Epithelial cell of proximal tubule (primary cell): ENCODE results near the gene MAP6D1. TPM values are rescaled to one million over a fixed set of nuclear protein-coding genes. Genes with fewer than 3 reads are reported as not detected.

ENCODE experiments used
- DNase-seq: peaks from one replicate; pipeline ENCODE4 v3.0.0-alpha.2; 2011; ENCODE audit warnings: low read depth
- H3K4me3 ChIP-seq: 2 replicates; pipeline ENCODE4 v1.5.1; 2011; ENCODE audit warnings: low read depth, mild to moderate bottlenecking, low read length
- total RNA-seq: library from RNA; depleted of rRNA; stranded (reverse); fragments of >200 nt; gene quantifications from 2 replicates; pipeline ENCODE4 v1.2.3, GENCODE V29; 2015
- TF ChIP-seq, protein P1 (sequence below): conservative IDR thresholded peaks from 2 replicates; pipeline ENCODE4 v1.5.1; 2012; ENCODE audit warnings: low read depth, mild to moderate bottlenecking, low read length

The MAP6D1 gene
- total RNA-seq = 11.9 and 14.4 TPM in 2 replicates

- TF ChIP-seq, protein P1, sequence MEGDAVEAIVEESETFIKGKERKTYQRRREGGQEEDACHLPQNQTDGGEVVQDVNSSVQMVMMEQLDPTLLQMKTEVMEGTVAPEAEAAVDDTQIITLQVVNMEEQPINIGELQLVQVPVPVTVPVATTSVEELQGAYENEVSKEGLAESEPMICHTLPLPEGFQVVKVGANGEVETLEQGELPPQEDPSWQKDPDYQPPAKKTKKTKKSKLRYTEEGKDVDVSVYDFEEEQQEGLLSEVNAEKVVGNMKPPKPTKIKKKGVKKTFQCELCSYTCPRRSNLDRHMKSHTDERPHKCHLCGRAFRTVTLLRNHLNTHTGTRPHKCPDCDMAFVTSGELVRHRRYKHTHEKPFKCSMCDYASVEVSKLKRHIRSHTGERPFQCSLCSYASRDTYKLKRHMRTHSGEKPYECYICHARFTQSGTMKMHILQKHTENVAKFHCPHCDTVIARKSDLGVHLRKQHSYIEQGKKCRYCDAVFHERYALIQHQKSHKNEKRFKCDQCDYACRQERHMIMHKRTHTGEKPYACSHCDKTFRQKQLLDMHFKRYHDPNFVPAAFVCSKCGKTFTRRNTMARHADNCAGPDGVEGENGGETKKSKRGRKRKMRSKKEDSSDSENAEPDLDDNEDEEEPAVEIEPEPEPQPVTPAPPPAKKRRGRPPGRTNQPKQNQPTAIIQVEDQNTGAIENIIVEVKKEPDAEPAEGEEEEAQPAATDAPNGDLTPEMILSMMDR = peak; percentile 39
- peak within 1 kb of the TSS; percentile 57 for H3K4me3 ChIP-seq
- DNase-seq = no peak
These were observed at the start of gene MAP6D1 for GRCh38 chr3:183825456-183826161. Gene MAP6D1 (minus strand): TSS chr3:183825577. CDS start chr3:183825547, 30 bp downstream.

- no peak for DNase-seq
- H3K4me3 ChIP-seq = no peak overlapping the region
- TF ChIP-seq, protein P1 = no peak
These were observed 48.5 kb upstream of the MAP6D1 start for GRCh38 chr3:183873914-183874313.

DNA sequence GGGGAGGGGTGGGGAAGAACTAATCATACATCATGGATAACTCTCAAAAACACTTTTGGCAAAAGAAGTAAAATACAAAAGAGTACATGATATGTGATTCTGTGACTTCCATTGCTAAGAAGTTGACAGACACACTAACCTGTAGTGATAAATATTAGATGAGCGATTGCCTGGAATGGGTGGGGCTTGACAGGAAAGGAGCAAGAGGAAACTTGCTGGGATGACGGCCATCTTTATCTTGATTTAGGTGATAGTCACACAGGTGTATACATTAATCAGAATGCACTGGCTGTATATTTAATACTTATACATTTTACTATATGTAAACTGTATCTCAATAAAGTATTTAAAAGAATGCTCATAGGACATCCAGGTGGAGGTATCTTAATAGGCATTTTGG, 46.2 kb upstream of the MAP6D1 start:
- no peak overlapping the region for H3K4me3 ChIP-seq
- no peak for DNase-seq
- TF ChIP-seq, protein P1 = no peak

DNA sequence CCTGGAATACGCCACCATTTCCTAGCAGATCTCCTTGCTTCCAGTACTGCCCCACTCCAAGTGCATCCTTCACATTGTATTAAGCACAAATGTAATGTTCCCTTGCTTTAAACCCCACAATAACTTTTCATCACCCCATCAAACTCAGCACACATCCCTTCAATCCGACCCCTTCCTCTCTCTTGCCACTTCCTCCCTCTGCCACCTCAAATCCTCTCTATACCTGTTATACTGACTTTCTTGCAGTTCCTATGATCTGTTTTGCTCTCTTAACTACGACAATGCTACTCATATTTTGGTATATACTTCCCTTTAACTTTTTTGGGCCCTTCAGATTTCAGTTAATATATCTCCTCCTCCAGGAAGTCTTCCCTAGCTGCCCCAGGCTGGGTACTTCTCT, 45.2 kb upstream of the MAP6D1 start:
- DNase-seq = no peak
- TF ChIP-seq, protein P1 = no peak
- H3K4me3 ChIP-seq = no peak overlapping the region

DNA sequence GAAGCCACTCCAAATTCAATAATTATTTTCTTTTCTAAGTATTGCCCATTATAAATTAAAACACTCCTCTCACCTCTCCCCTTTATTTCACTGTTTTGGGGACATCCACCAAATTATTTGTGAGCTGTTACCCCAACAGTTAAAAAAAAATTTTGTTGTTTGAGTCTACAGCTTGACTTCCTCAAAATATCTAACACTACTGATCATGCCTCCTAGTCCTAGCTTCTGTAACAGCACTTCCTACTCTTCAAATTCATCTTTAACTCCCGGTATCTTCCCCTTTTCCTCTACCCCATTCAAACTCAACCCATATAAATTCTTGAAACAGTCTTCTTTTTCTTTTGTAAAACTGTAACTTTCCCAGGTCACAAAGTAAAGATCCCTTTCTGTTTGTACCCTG, 43.4 kb upstream of the MAP6D1 start:
- DNase-seq = no peak
- H3K4me3 ChIP-seq = no peak overlapping the region
- TF ChIP-seq, protein P1 = no peak

DNA sequence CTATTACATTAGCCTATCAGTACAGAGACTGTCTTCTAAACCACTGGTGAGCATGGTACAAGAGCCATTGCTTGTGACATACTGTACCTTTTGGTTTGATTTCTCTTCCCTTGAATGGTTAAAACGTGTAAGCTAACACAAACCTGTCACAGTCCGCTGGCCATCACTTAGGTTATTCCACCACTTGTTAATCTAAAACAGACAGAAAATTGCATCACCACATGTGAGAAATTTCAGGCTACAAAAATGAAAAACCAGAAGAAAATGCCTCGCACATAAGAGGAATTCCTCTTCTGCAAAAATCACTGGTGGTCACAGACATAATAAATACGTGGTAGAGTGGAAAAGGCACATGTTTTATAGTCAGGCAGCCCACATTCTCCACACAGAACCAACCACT, 37.2 kb upstream of the MAP6D1 start:
- TF ChIP-seq, protein P1 = no peak
- DNase-seq = peak; percentile 81
- no peak overlapping the region for H3K4me3 ChIP-seq

DNA sequence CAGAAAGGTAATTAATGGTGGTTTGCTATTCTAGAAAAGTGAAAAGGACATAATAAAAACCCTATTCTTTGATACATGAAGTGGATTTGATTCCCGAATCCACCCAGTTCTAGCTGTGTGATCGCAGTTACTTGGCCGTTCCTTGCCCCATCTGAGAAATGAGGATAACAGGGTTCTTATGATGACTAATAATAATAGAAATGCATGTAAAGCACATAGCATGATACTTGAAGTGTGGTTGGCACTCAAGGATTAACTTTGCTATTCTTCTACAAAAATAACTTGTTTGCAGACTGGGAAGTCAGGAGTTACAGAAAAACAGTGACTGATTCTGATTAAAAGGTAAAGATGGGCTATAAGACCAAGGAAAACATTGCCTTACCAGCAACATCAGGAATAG, 32.5 kb upstream of the MAP6D1 start:
- TF ChIP-seq, protein P1 = no peak
- no peak for DNase-seq
- H3K4me3 ChIP-seq = no peak overlapping the region
